HepG2 (cell line): ENCODE measurements around the gene SCAPER. TPM values are rescaled to one million over a fixed set of nuclear protein-coding genes. Genes with fewer than 3 reads are reported as not detected.

Experiments used
- ASH2L ChIP-seq: fragments of 300-600, 200-600 bp; sonication (generic); IDR thresholded peaks from 2 replicates; pipeline ENCODE4 v1.7.0; 2017; ENCODE audit warnings: low read depth, mild to moderate bottlenecking, moderate library complexity, mixed read lengths, low read length; ENCODE audit not compliant: insufficient read length
- CEBPG ChIP-seq: IDR thresholded peaks from 2 replicates; pipeline ENCODE4 v1.6.1; 2016
- CREM ChIP-seq, 2 experiments: sonication (generic) in 1 of 2; formaldehyde crosslinking in 1 of 2; IDR thresholded peaks; 2 replicates each; pipeline versions ENCODE4 v1.4.0 to v1.6.1; 2016 to 2020; ENCODE audit warnings: antibody characterized with exemption in 1 of 2, mild to moderate bottlenecking in 1 of 2, missing genetic modification reagents in 1 of 2
- DPF2 ChIP-seq: sonication (generic); formaldehyde crosslinking; IDR thresholded peaks from 2 replicates; pipeline ENCODE4 v1.4.0; 2020; ENCODE audit warnings: mild to moderate bottlenecking, low read depth, missing genetic modification reagents, borderline replicate concordance
- EHMT2 ChIP-seq: fragments of 200-600 bp; sonication (generic); IDR thresholded peaks from 2 replicates; pipeline ENCODE4 v1.7.0; 2017; ENCODE audit warnings: antibody characterized with exemption, low read depth, low read length, borderline replicate concordance
- ERF ChIP-seq: IDR thresholded peaks from 2 replicates; pipeline ENCODE4 v1.6.1; 2018; ENCODE audit warnings: missing biosample characterization, missing genetic modification reagents
- ETV6 ChIP-seq: sonication (generic); formaldehyde crosslinking; conservative IDR thresholded peaks from 2 replicates; pipeline ENCODE4 v1.4.0; 2020; ENCODE audit warnings: missing genetic modification reagents
- HNRNPH1 ChIP-seq: fragments of 200-400 bp; formaldehyde crosslinking; optimal IDR thresholded peaks from 2 replicates; pipeline ENCODE3; 2017; ENCODE audit warnings: mild to moderate bottlenecking, low read depth, low read length
- MAFG ChIP-seq: sonication (generic); formaldehyde crosslinking; IDR thresholded peaks from 2 replicates; pipeline ENCODE4 v1.5.1; 2020; ENCODE audit warnings: mild to moderate bottlenecking, missing genetic modification reagents
- MYC ChIP-seq: sonication (generic); formaldehyde crosslinking; IDR thresholded peaks from 2 replicates; pipeline ENCODE4 v1.9.0; 2021; ENCODE audit warnings: missing genetic modification reagents, borderline replicate concordance
- NFIB ChIP-seq: sonication (generic); formaldehyde crosslinking; IDR thresholded peaks from 2 replicates; pipeline ENCODE4 v1.9.0; 2021; ENCODE audit warnings: missing genetic modification reagents, mild to moderate bottlenecking, borderline replicate concordance
- NR2F2 ChIP-seq: IDR thresholded peaks from 2 replicates; pipeline ENCODE4 v1.6.1; 2012; ENCODE audit warnings: low read depth, inconsistent platforms, borderline replicate concordance
- SKIL ChIP-seq: sonication (generic); formaldehyde crosslinking; IDR thresholded peaks from 2 replicates; pipeline ENCODE4 v1.8.0; 2022; ENCODE audit warnings: missing genetic modification reagents, mild to moderate bottlenecking, moderate library complexity, borderline replicate concordance
- SNRNP70 ChIP-seq: fragments of 200-400 bp; formaldehyde crosslinking; IDR thresholded peaks from 2 replicates; pipeline ENCODE4 v1.6.1; 2017; ENCODE audit warnings: mild to moderate bottlenecking, low read depth, low read length, moderate library complexity
- SRSF9 ChIP-seq: fragments of 200-400 bp; formaldehyde crosslinking; IDR thresholded peaks from 2 replicates; pipeline ENCODE4 v1.6.1; 2018; ENCODE audit warnings: borderline replicate concordance, mild to moderate bottlenecking, low read depth, low read length; ENCODE audit not compliant: insufficient read depth, poor library complexity, severe bottlenecking
- TAF1 ChIP-seq: sonication (generic); formaldehyde crosslinking; IDR thresholded peaks from 2 replicates; pipeline ENCODE4 v1.4.0; 2020; ENCODE audit warnings: missing genetic modification reagents
- ZBTB3 ChIP-seq: sonication (generic); formaldehyde crosslinking; IDR thresholded peaks from 2 replicates; pipeline ENCODE4 v1.4.0; 2020; ENCODE audit warnings: low read depth, mild to moderate bottlenecking, moderate library complexity, missing genetic modification reagents, borderline replicate concordance
- ZBTB33 ChIP-seq: sonication (generic); formaldehyde crosslinking; IDR thresholded peaks from 2 replicates; pipeline ENCODE4 v1.4.0; 2020; ENCODE audit warnings: missing genetic modification reagents
- ZBTB8A ChIP-seq: sonication (generic); formaldehyde crosslinking; IDR thresholded peaks from 2 replicates; pipeline ENCODE4 v1.4.0; 2020; ENCODE audit warnings: mild to moderate bottlenecking, low read depth, missing genetic modification reagents, borderline replicate concordance
- ZKSCAN8 ChIP-seq: IDR thresholded peaks from 2 replicates; pipeline ENCODE4 v1.6.1; 2016; ENCODE audit warnings: borderline replicate concordance, missing genetic modification reagents, missing compliant biosample characterization
- ZNF251 ChIP-seq: sonication (generic); formaldehyde crosslinking; IDR thresholded peaks from 2 replicates; pipeline ENCODE4 v1.9.0; 2021; ENCODE audit warnings: mild to moderate bottlenecking, missing genetic modification reagents
- ZNF263 ChIP-seq: sonication (generic); formaldehyde crosslinking; IDR thresholded peaks from 2 replicates; pipeline ENCODE4 v1.4.0; 2020; ENCODE audit warnings: missing genetic modification reagents
- ZNF331 ChIP-seq: sonication (generic); formaldehyde crosslinking; IDR thresholded peaks from 2 replicates; pipeline ENCODE4 v1.4.0; 2020; ENCODE audit warnings: missing genetic modification reagents
- ZNF678 ChIP-seq: sonication (generic); formaldehyde crosslinking; IDR thresholded peaks from 2 replicates; pipeline ENCODE4 v1.4.0; 2020; ENCODE audit warnings: mild to moderate bottlenecking, missing genetic modification reagents
- ZNF713 ChIP-seq: sonication (generic); formaldehyde crosslinking; IDR thresholded peaks from 2 replicates; pipeline ENCODE4 v1.4.0; 2020; ENCODE audit warnings: mild to moderate bottlenecking, missing genetic modification reagents
- ZNF749 ChIP-seq: sonication (generic); formaldehyde crosslinking; IDR thresholded peaks from 2 replicates; pipeline ENCODE4 v1.8.0; 2022; ENCODE audit warnings: mild to moderate bottlenecking, missing genetic modification reagents, moderate library complexity, borderline replicate concordance
- polyA plus RNA-seq, 8 experiments: library from polyadenylated mRNA; depleted of rRNA in 3 of 8; stranded (reverse) in 7 of 8; unstranded in 1 of 8; fragments of >200 nt; fragmentation: Illumina TruSeq in 4 of 8; extraction: Trizol in 4 of 8; gene quantifications; 2 replicates each; pipeline versions ENCODE4 v1.2.1 to v1.2.3, GENCODE V29; 2011 to 2016; ENCODE audit warnings: low read depth in 4 of 8, missing spikeins in 1 of 8, mixed read lengths in 1 of 8; ENCODE audit not compliant: insufficient read depth in 1 of 8
- total RNA-seq, 5 experiments: library from RNA; depleted of rRNA; stranded (reverse); fragments of >200 nt; fragmentation: Illumina TruSeq; extraction: Trizol; gene quantifications; 2 replicates each; pipeline ENCODE4 v1.2.3, GENCODE V29; 2016; ENCODE audit warnings: low read depth in 1 of 5

The SCAPER gene
- total and polyA plus RNA-seq, 2 of the 13 experiments (the other 11 are each of a cell fraction or from before 2014, with no cell fraction given), result 4.3 to 10.5 TPM

GRCh38 chr15:76905013-76905839 lies at the start of gene SCAPER (continued):
- no peak for TF ChIP-seq ZBTB33 (CRISPR knock-in tag)
- TF ChIP-seq ZNF251 (CRISPR knock-in tag), result peak; percentile 78; the same call in 1 of the 2 replicates
- TF ChIP-seq ERF (CRISPR knock-in tag), result peak; percentile 95
- no peak for TF ChIP-seq DPF2 (CRISPR knock-in tag)
- peak; percentile 67; the same call in 1 of the 2 replicates for TF ChIP-seq ZNF331 (CRISPR knock-in tag)
- no peak for TF ChIP-seq SRSF9
- TF ChIP-seq SNRNP70, result no peak
- no peak for TF ChIP-seq ZKSCAN8 (CRISPR knock-in tag)
- TF ChIP-seq EHMT2, result no peak
- TF ChIP-seq CEBPG (CRISPR knock-in tag), result 0 out of 2 replicates have a peak, but pooled peaks have one; percentile 37
- TF ChIP-seq SKIL, result no peak
- TF ChIP-seq ZNF749 (CRISPR knock-in tag), result peak; percentile 86
- TF ChIP-seq NFIB (CRISPR knock-in tag), result peak; percentile 94
- peak; percentile 82 for TF ChIP-seq MYC (CRISPR knock-in tag)
- TF ChIP-seq ASH2L, result peak; percentile 79
- TF ChIP-seq CREM (IDR thresholded peaks at IDR 0.05), result no peak
- TF ChIP-seq CREM (CRISPR knock-in tag; IDR thresholded peaks at IDR 0.05), result no peak
- 0 out of 2 replicates have a peak, but pooled peaks have one; percentile 75 for TF ChIP-seq ETV6 (CRISPR knock-in tag)
- TF ChIP-seq HNRNPH1, result no peak
- no peak for TF ChIP-seq ZNF713 (CRISPR knock-in tag)
- no peak for TF ChIP-seq NR2F2
- 0 out of 2 replicates have a peak, but pooled peaks have one; percentile 74 for TF ChIP-seq ZBTB3 (CRISPR knock-in tag)
- peak; percentile 98 for TF ChIP-seq ZBTB8A (CRISPR knock-in tag)
- TF ChIP-seq MAFG (CRISPR knock-in tag), result no peak
- peak; percentile 63; the same call in 1 of the 2 replicates for TF ChIP-seq TAF1 (CRISPR knock-in tag)
- TF ChIP-seq ZNF678, result no peak; the same call in none of the 2 replicates
- peak; percentile 73 for TF ChIP-seq ZNF263 (CRISPR knock-in tag)
